HepG2 (cell line): ENCODE results near the gene OAS1. TPM values are rescaled to one million over a fixed set of nuclear protein-coding genes. Genes with fewer than 3 reads are reported as not detected.
A peak's percentile ranks its signal among the peaks of the same experiment; 100 is the strongest.

Source experiments
- ATAC-seq: fragments of 200-7000 bp; cut with Tn5 transposase; 3 replicates; pipeline ENCODE4 v1.9.1; 2020; ENCODE audit warnings: mild to moderate bottlenecking, moderate library complexity
- BruUV-seq: library from RNA; stranded (reverse); fragments of 400-500 nt; replicated peaks from 2 replicates; lab custom pipeline; 2021; lab: Mats Ljungman, UMichigan
- CTCF ChIA-PET: fragments of 300-600 bp; formaldehyde crosslinking; extraction: SDS; loops from one replicate; lab custom pipeline; 2021; ENCODE audit warnings: low total read pairs, inconsistent platforms, low intra/inter-chr PET ratio; lab: Yijun Ruan, JAX
- POLR2A ChIA-PET: fragments of 350-600 bp; sonication (Branson Sonifier 250); formaldehyde crosslinking; loops from one replicate; lab custom pipeline; 2020; ENCODE audit warnings: antibody characterized with exemption, inconsistent platforms; lab: Yijun Ruan, JAX
- DNase-seq: peaks from one replicate; pipeline ENCODE4 v3.0.0-alpha.2; 2015; ENCODE audit warnings: low spot score
- FAIRE-seq: peaks from 3 replicates; lab custom pipeline; 2011; peaks lifted over from hg19 to GRCh38; lab: Jason Lieb, UNC
- H2AFZ ChIP-seq: one replicate; pipeline ENCODE4 v1.6.1; 2011; ENCODE audit warnings: low read length, inconsistent platforms
- H3K27ac ChIP-seq: fragments of 300-600 bp; 3 replicates; pipeline ENCODE4 v1.8.0; 2011; ENCODE audit warnings: mixed run types, mild to moderate bottlenecking, mixed read lengths, low read length, inconsistent platforms; ENCODE audit not compliant: insufficient read depth; ENCODE audit errors: extremely low read length
- H3K27me3 ChIP-seq, 2 experiments: fragments of 200-600 bp in 1 of 2; 2 replicates in 1 of 2; 3 replicates in 1 of 2; pipeline versions ENCODE4 v1.6.0 to v1.8.0; 2011; ENCODE audit warnings: low read length in 2 of 2, mild to moderate bottlenecking in 2 of 2, moderate library complexity in 2 of 2, inconsistent platforms in 1 of 2; ENCODE audit not compliant: insufficient read depth in 2 of 2, control insufficient read depth in 1 of 2
- H3K36me3 ChIP-seq, 2 experiments: fragments of 200-600 bp in 1 of 2; replicated peaks in 1 of 2; 2 replicates in 1 of 2; 3 replicates in 1 of 2; pipeline versions ENCODE4 v1.5.1 to v1.8.0; 2011; ENCODE audit warnings: low read length in 2 of 2, inconsistent platforms in 1 of 2; ENCODE audit not compliant: insufficient read depth in 2 of 2, control insufficient read depth in 1 of 2
- H3K4me1 ChIP-seq: 2 replicates; pipeline ENCODE4 v1.5.1; 2012; ENCODE audit warnings: low read length, inconsistent platforms; ENCODE audit not compliant: insufficient read depth
- H3K4me2 ChIP-seq: 2 replicates; pipeline ENCODE4 v1.6.0; 2011; ENCODE audit warnings: low read depth, low read length, inconsistent platforms
- H3K4me3 ChIP-seq, 3 experiments: fragments of 200-600 bp in 1 of 3; sonication (generic), shearing (Covaris generic) in 1 of 3; replicated peaks in 1 of 3; 2 replicates each; pipeline ENCODE4 v1.5.1; 2011 to 2016; ENCODE audit warnings: low read length in 3 of 3, inconsistent platforms in 2 of 3, low read depth in 2 of 3, mild to moderate bottlenecking in 2 of 3, control low read depth in 1 of 3, mixed read lengths in 1 of 3; ENCODE audit not compliant: insufficient read depth in 1 of 3
- H3K79me2 ChIP-seq: one replicate; pipeline ENCODE4 v1.6.1; 2011; ENCODE audit warnings: low read length, inconsistent platforms; ENCODE audit not compliant: insufficient read depth
- H3K9ac ChIP-seq: 2 replicates; pipeline ENCODE4 v1.6.0; 2011; ENCODE audit warnings: mild to moderate bottlenecking, low read depth, low read length, inconsistent platforms; ENCODE audit not compliant: insufficient read depth
- H3K9me3 ChIP-seq: 2 replicates; pipeline ENCODE4 v1.5.1; 2012; ENCODE audit warnings: mild to moderate bottlenecking, low read length
- H4K20me1 ChIP-seq: 2 replicates; pipeline ENCODE4 v1.6.0; 2011; ENCODE audit warnings: inconsistent platforms, mild to moderate bottlenecking, low read length, moderate library complexity; ENCODE audit not compliant: insufficient read depth
- NR1H2 ChIP-seq: sonication (generic); formaldehyde crosslinking; IDR thresholded peaks from 2 replicates; pipeline ENCODE4 v1.8.1; 2022; ENCODE audit warnings: low read depth, missing genetic modification reagents, borderline replicate concordance
- SP2 ChIP-seq: sonication (generic); formaldehyde crosslinking; IDR thresholded peaks from 2 replicates; pipeline ENCODE4 v1.5.1; 2020; ENCODE audit warnings: mild to moderate bottlenecking, missing genetic modification reagents
- ZNF768 ChIP-seq: sonication (generic); formaldehyde crosslinking; IDR thresholded peaks from 2 replicates; pipeline ENCODE4 v1.4.0; 2020; ENCODE audit warnings: missing genetic modification reagents
- ZNF772 ChIP-seq: sonication (generic); formaldehyde crosslinking; IDR thresholded peaks from 2 replicates; pipeline ENCODE4 v1.5.0; 2020; ENCODE audit warnings: mild to moderate bottlenecking, missing genetic modification reagents
- WGBS: methylation state at CpG from one replicate; pipeline ENCODE4 v1.1.6; 2017; ENCODE audit warnings: low lambda C conversion rate; 5-methylcytosine and 5-hydroxymethylcytosine counted together
- in situ Hi-C: cut with HindIII; loops from 2 replicates; pipeline ENCODE4 v1.10.0; 2017; ENCODE audit warnings: low pct_unique_long_range_greater_than_20kb; ENCODE audit not compliant: extremely low pct_ligation_motif_present
- intact Hi-C: fragments of 100-400 bp; cut with micrococcal nuclease; formaldehyde crosslinking; loops from one replicate; pipeline ENCODE4 v1.10.0; 2022; ENCODE audit not compliant: unreplicated experiment
- polyA plus RNA-seq, 8 experiments: library from polyadenylated mRNA; depleted of rRNA in 3 of 8; stranded (reverse) in 7 of 8; unstranded in 1 of 8; fragments of >200 nt; fragmentation: Illumina TruSeq in 4 of 8; extraction: Trizol in 4 of 8; gene quantifications; 2 replicates each; pipeline versions ENCODE4 v1.2.1 to v1.2.3, GENCODE V29; 2011 to 2016; ENCODE audit warnings: low read depth in 4 of 8, missing spikeins in 1 of 8, mixed read lengths in 1 of 8; ENCODE audit not compliant: insufficient read depth in 1 of 8
- total RNA-seq, 5 experiments: library from RNA; depleted of rRNA; stranded (reverse); fragments of >200 nt; fragmentation: Illumina TruSeq; extraction: Trizol; gene quantifications; 2 replicates each; pipeline ENCODE4 v1.2.3, GENCODE V29; 2016; ENCODE audit warnings: low read depth in 1 of 5
- TF ChIP-seq, protein P1 (sequence below): sonication (generic); formaldehyde crosslinking; conservative IDR thresholded peaks from 2 replicates; pipeline ENCODE4 v1.8.0; 2022; ENCODE audit warnings: missing genetic modification reagents
- TF ChIP-seq, protein P2 (sequence below): IDR thresholded peaks from 2 replicates; pipeline ENCODE4 v1.6.1; 2016; ENCODE audit warnings: missing compliant biosample characterization, missing genetic modification reagents, borderline replicate concordance

Gene OAS1
- total and polyA plus RNA-seq, 2 of the 13 experiments (the other 11 are each of a cell fraction or from before 2014, with no cell fraction given) = 6.5 to 10.6 TPM

DNA sequence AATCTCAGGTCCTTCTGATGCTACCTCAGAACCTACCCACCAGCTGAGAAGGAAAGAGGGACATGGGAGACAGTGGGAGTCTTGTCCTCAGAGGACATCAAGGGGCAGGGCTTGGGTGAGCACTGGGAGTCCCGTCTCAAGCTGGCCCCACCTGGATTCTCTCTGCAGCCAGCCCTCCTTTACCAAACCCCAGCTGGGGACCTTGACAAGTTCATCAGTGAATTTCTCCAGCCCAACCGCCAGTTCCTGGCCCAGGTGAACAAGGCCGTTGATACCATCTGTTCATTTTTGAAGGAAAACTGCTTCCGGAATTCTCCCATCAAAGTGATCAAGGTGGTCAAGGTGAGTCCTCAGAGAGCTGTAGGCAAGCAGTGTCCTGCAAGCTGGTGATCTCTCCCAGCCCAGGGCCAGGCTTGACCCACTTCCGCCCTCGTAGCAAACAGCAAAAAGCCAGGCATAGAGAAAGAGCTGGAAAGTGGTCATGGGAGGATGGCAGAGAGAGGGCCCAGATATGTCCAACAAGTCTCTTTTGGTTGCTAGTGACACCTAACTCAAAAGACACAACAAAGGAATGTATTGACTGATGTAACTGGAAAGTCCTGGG lies 57.4 kb downstream of the OAS1 start (continued):
- TF ChIP-seq, protein P1, sequence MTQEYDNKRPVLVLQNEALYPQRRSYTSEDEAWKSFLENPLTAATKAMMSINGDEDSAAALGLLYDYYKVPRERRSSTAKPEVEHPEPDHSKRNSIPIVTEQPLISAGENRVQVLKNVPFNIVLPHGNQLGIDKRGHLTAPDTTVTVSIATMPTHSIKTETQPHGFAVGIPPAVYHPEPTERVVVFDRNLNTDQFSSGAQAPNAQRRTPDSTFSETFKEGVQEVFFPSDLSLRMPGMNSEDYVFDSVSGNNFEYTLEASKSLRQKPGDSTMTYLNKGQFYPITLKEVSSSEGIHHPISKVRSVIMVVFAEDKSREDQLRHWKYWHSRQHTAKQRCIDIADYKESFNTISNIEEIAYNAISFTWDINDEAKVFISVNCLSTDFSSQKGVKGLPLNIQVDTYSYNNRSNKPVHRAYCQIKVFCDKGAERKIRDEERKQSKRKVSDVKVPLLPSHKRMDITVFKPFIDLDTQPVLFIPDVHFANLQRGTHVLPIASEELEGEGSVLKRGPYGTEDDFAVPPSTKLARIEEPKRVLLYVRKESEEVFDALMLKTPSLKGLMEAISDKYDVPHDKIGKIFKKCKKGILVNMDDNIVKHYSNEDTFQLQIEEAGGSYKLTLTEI (CRISPR knock-in tag) = no peak

DNA sequence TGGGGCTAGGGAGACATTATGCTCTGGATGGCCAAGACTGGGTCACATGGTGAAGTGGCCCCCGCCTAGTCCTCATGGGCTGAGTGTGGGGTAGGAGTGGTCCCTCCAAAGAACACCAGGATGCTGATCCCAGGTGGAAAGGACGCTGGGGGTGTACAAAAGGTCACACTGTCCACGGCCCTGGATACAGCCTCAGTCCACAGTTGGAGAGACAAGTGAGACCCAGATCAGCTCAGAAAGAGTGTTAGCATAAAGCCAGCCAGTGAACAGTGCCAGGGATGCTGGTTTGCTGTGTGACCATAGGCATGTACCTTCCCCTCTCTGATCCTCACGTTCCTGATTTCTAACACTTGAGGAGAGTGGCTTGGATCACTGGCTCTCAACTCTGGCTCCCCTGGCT lies 58.2 kb downstream of the OAS1 start:
- POLR2A ChIA-PET = no interaction called here
- Histone ChIP-seq H3K4me2 (no peak overlapping the region), H3K27me3 (no peaks in the 10 kb centered on the region), H2AFZ (no peak overlapping the region), H3K79me2 (no peaks in the 10 kb centered on the region), H3K27ac (no peak overlapping the region), H3K36me3 (peaks cover 8 to 25% of the 10 kb centered on the region in 2 experiments; a peak in 4 of 5 replicates), H3K4me3 (no peak overlapping the region), H3K9ac (no peak overlapping the region), H3K4me1 (peaks cover 6% of the 10 kb centered on the region; the same call in 1 of the 2 replicates), H4K20me1 (no peaks in the 10 kb centered on the region), H3K9me3 (no peaks in the 10 kb centered on the region)
- CTCF ChIA-PET = no interaction called here
- TF ChIP-seq, protein P2, sequence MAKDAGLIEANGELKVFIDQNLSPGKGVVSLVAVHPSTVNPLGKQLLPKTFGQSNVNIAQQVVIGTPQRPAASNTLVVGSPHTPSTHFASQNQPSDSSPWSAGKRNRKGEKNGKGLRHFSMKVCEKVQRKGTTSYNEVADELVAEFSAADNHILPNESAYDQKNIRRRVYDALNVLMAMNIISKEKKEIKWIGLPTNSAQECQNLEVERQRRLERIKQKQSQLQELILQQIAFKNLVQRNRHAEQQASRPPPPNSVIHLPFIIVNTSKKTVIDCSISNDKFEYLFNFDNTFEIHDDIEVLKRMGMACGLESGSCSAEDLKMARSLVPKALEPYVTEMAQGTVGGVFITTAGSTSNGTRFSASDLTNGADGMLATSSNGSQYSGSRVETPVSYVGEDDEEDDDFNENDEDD (CRISPR knock-in tag) = no peak
- TF ChIP-seq ZNF768 (CRISPR knock-in tag) (peak; percentile 75), SP2 (CRISPR knock-in tag) (no peak), ZNF772 (CRISPR knock-in tag) (no peak), NR1H2 (no peak)
- TF ChIP-seq, protein P1 (CRISPR knock-in tag) = no peak
- no TSS peak for BruUV-seq
- in situ Hi-C loops = no loop called here
- ATAC-seq (no peak), DNase-seq (no peak), FAIRE-seq (no peak)
- intact Hi-C loops = no loop called here
- WGBS = 94% methylated on average over 4 of the region's 4 CpGs
